Measurements from ENCODE around the gene ANGEL2. TPM values are rescaled to one million over a fixed set of nuclear protein-coding genes. Genes with fewer than 3 reads are reported as not detected.

Gene ANGEL2
- total and polyA plus RNA-seq, 2 of the 4 experiments (the other 2 are of a cell fraction) = 13.4 to 44.1 TPM

- no peak overlapping the region for H2BK5ac ChIP-seq (ENCODE audit: low read depth, low read length, poor library complexity, severe bottlenecking)
- no peak for ATAC-seq (ENCODE audit: low read depth)
- H2AFZ ChIP-seq (replicated peaks; ENCODE audit: low read length, poor library complexity) = no peak overlapping the region
- H3K27ac ChIP-seq (ENCODE audit: insufficient read depth, low read length) = no peak overlapping the region
- H4K20me1 ChIP-seq (ENCODE audit: insufficient read depth, low read length) = no peaks in the 10 kb centered on the region
- H3K4me2 ChIP-seq (ENCODE audit: low read depth, low read length) = no peak overlapping the region
- no peak overlapping the region for H2BK15ac ChIP-seq (ENCODE audit: low read depth, low read length)
- no peak overlapping the region for H3K14ac ChIP-seq (replicated peaks; ENCODE audit: low read depth, low read length)
- H3K56ac ChIP-seq (ENCODE audit: extremely low read depth, insufficient read depth, low read length) = no peak overlapping the region
- H3K9me3 ChIP-seq (ENCODE audit: control insufficient read depth, insufficient read depth, low read length) = no peaks in the 10 kb centered on the region
- no peak overlapping the region for H4K8ac ChIP-seq (ENCODE audit: low read depth in 2 of 2, low read length in 2 of 2)
- peaks cover under 1% of the 10 kb centered on the region; the same call in 1 of the 2 replicates for H3K27me3 ChIP-seq (ENCODE audit: control insufficient read depth, insufficient read depth, low read length)
- H3K23ac ChIP-seq (ENCODE audit: low read depth, low read length) = no peak overlapping the region
- no peak overlapping the region for H3K18ac ChIP-seq (ENCODE audit: low read depth, low read length)
- DNase-seq = no peak
- no TSS peak for BruUV-seq (replicated peaks)
- POLR2A ChIA-PET (ENCODE audit: unreplicated experiment) = no interaction called here
- no peak overlapping the region for H4K5ac ChIP-seq (ENCODE audit: low read depth, low read length)
- CTCF ChIA-PET = interaction anchor here (0.6 to 1.0 kb wide), 2 partner anchors 14 to 236 kb away, joined by 3 to 5 read pairs; no protein-coding TSS in a partner anchor
- H2BK20ac ChIP-seq (ENCODE audit: low read depth, low read length) = no peak overlapping the region
- peaks cover 9% of the 10 kb centered on the region for H3K4me1 ChIP-seq (ENCODE audit: control insufficient read depth, insufficient read depth, low read length)
- no CpG with 5 or more reads among the region's 6 CpGs for WGBS, 2 experiments (ENCODE audit: extremely low coverage in 2 of 2, insufficient read length in 1 of 2)
- no peak overlapping the region for H4K91ac ChIP-seq (ENCODE audit: insufficient read depth, low read depth, low read length)
- in situ Hi-C loops (cut with MboI; ENCODE audit: low sequenced_read_pairs) (no loop called here), dilution Hi-C loops (cut with HindIII; ENCODE audit: low sequenced_read_pairs, unreplicated experiment) (no loop called here), intact Hi-C loops (cut with micrococcal nuclease) (no loop called here)
- no peak overlapping the region for H3K4ac ChIP-seq (ENCODE audit: low read depth, low read length)
- TF ChIP-seq CHD1 (IDR thresholded peaks at IDR 0.05; ENCODE audit: low read depth, low read length) = no peak
- no peak for TF ChIP-seq USF2 (IDR thresholded peaks at IDR 0.05; ENCODE audit: low read depth, low read length)
- TF ChIP-seq ELK1 (IDR thresholded peaks at IDR 0.05; ENCODE audit: borderline replicate concordance, low read depth, low read length) = no peak
- no peak for TF ChIP-seq RFX5 (IDR thresholded peaks at IDR 0.05; ENCODE audit: low read depth, low read length)
- TF ChIP-seq MAZ (IDR thresholded peaks at IDR 0.05; ENCODE audit: borderline replicate concordance, low read depth, low read length) = no peak
- TF ChIP-seq CEBPB (IDR thresholded peaks at IDR 0.05; ENCODE audit: low read depth, low read length) = no peak
- no peak for TF ChIP-seq BHLHE40 (IDR thresholded peaks at IDR 0.05; ENCODE audit: low read depth, low read length)
- no peak for TF ChIP-seq CTCF (conservative IDR thresholded peaks at IDR 0.05; ENCODE audit: low read depth, low read length)
- no peak for TF ChIP-seq MXI1 (IDR thresholded peaks at IDR 0.05; ENCODE audit: borderline replicate concordance, low read depth, low read length)
- no peak for TF ChIP-seq SMC3 (IDR thresholded peaks at IDR 0.05; ENCODE audit: low read depth, low read length)
- TF ChIP-seq POLR2A (IDR thresholded peaks at IDR 0.05; ENCODE audit: low read depth, low read length) = no peak
- no peak for TF ChIP-seq MAFK (IDR thresholded peaks at IDR 0.05; ENCODE audit: low read depth, low read length)
- TF ChIP-seq RCOR1 (IDR thresholded peaks at IDR 0.05; ENCODE audit: insufficient replicate concordance, low read length) = no peak
- TF ChIP-seq RAD21 (IDR thresholded peaks at IDR 0.05; ENCODE audit: low read length) = no peak
- H3K79me1 ChIP-seq (ENCODE audit: low read depth in 1 of 2, low read length in 2 of 2) = no peaks in the 10 kb centered on the region; a peak in 1 of 4 replicates
- peaks cover 9% of the 10 kb centered on the region for H3K9me1 ChIP-seq (ENCODE audit: insufficient read depth, low read length)
- H2AK5ac ChIP-seq (ENCODE audit: low read depth, low read length) = no peak overlapping the region
- no peak overlapping the region for H2BK120ac ChIP-seq (ENCODE audit: low read depth, low read length)
- H3K36me3 ChIP-seq (ENCODE audit: control insufficient read depth, insufficient read depth, low read length) = peaks cover 14% of the 10 kb centered on the region
- no peak overlapping the region for H2AK9ac ChIP-seq (replicated peaks; ENCODE audit: low read depth, low read length, poor library complexity)
- H3K9ac ChIP-seq (ENCODE audit: low read depth, low read length) = no peak overlapping the region
- no peak overlapping the region for H3K4me3 ChIP-seq (ENCODE audit: insufficient read depth, low read depth, low read length)
Measured at GRCh38 chr1:212954514-212954913, 61.2 kb downstream of the ANGEL2 start.
